Activated T-cell treated with anti-CD3 and anti-CD28 coated beads, Interleukin-2, amount 50 U/mL, for 24 hours (primary cell): ENCODE measurements around the gene CROCC2.

Experiments used
- DNase-seq: peaks from one replicate; pipeline ENCODE4 v3.0.0-alpha.2; 2020
- H3K27ac Mint-ChIP-seq: 2 replicates; pipeline ENCODE4 v1.8.0; 2020; ENCODE audit warnings: mild to moderate bottlenecking, mixed read lengths
- H3K27me3 Mint-ChIP-seq: 2 replicates; pipeline ENCODE4 v1.8.0; 2020; ENCODE audit warnings: mixed read lengths
- H3K36me3 Mint-ChIP-seq: 2 replicates; pipeline ENCODE4 v1.8.0; 2020; ENCODE audit warnings: low read depth, mixed read lengths
- H3K4me1 Mint-ChIP-seq: 2 replicates; pipeline ENCODE4 v1.8.0; 2020; ENCODE audit warnings: low read depth, mixed read lengths
- H3K4me3 Mint-ChIP-seq: 2 replicates; pipeline ENCODE4 v1.8.0; 2020; ENCODE audit warnings: mild to moderate bottlenecking, moderate library complexity, mixed read lengths
- H3K9me3 Mint-ChIP-seq: 2 replicates; pipeline ENCODE4 v1.8.0; 2020; ENCODE audit warnings: mixed read lengths

Gene CROCC2

DNA sequence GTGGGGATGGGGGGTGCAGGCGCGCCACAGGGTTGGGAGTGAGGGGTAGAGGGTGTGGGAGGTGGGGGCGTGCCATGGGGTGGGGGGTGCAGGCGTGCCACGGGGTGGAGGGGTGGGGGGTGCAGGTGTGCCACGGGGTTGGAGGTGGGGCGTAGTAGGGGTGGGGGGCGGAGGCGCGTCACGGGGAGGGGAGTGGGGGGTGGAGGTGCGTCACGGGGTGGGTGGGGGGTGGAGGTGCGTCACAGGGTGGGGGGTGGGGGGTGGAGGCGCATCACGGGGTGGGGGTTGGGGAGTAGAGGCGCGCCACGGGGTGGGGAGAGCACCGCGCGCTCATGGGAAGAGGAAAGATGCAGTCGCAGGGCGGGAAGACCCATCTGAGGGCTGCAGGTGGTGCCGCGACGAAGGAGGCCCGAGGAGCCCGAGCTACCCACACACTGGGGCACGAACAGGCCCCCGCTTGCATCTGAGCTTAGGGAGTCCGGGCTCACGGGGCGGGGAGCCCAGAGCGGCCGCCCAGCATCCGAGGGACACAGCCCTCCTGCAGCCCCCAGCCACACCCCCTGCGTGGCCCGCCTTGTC, 129.8 kb downstream of the CROCC2 start:
- Mint-ChIP-seq H3K36me3 (peaks cover 2% of the 10 kb centered on the region), H3K4me1 (peaks cover 27% of the 10 kb centered on the region), H3K9me3 (no peaks in the 10 kb centered on the region), H3K27ac (no peak overlapping the region), H3K27me3 (no peaks in the 10 kb centered on the region), H3K4me3 (peak overlapping the region; percentile 68)
- no peak for DNase-seq

DNA sequence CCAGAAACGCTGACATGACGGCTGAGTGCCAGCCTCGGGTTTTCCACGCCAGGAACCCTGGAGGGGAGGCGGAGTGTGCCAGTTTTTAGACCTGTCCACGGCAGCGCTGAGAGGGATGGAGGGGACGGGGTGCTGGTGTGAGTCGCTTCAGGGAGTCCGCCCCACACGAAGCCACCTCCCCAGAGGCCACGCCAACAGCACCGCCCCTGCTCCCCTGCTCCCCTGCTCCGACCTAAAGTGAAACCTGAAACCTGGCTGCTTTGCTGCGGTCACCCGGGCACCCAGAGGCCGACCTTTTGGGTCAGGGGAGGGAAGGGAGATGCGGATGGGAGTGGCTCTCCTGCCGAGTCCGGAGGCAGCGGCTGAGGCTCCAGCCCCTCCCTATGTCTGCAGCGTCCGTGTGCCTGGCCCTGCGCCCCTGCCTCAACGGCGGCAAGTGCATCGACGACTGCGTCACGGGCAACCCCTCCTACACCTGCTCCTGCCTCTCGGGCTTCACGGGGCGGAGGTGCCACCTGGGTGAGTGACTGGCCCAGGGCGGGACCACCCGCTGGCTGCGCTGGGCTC, 130.3 kb downstream of the CROCC2 start:
- Mint-ChIP-seq H3K9me3 (no peaks in the 10 kb centered on the region), H3K36me3 (peaks cover 2% of the 10 kb centered on the region), H3K4me3 (peak overlapping the region; percentile 68), H3K4me1 (peaks cover 28% of the 10 kb centered on the region), H3K27me3 (no peaks in the 10 kb centered on the region), H3K27ac (peak overlapping the region; percentile 40)
- DNase-seq: peak; percentile 73

DNA sequence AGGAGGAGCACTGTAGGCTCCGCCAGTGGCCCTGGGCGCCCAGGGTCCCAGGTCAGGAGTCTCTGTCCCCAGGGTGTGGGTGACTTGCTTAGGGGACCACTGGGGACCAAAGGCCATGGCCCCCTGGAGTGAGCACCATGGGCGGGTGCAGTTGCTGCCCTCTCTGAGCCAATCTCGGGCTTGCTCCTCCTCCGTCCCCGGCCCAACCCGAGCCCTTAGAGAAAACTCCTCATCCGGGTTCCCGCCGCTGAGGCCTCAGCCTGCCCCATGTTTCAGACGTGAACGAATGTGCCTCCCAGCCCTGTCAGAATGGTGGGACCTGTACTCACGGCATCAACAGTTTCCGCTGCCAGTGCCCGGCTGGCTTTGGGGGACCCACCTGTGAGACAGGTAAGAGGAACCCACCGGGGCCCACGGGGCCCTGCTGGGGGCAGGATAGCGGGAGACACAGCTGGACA, 130.9 kb downstream of the CROCC2 start:
- H3K27me3 Mint-ChIP-seq: no peaks in the 10 kb centered on the region
- peak overlapping the region; percentile 68 for H3K4me3 Mint-ChIP-seq
- H3K4me1 Mint-ChIP-seq: peaks cover 30% of the 10 kb centered on the region
- peaks cover 2% of the 10 kb centered on the region for H3K36me3 Mint-ChIP-seq
- H3K27ac Mint-ChIP-seq: peak overlapping the region; percentile 53
- H3K9me3 Mint-ChIP-seq: no peaks in the 10 kb centered on the region
- DNase-seq: no peak

- Mint-ChIP-seq H3K36me3 (peaks cover 2% of the 10 kb centered on the region), H3K27ac (no peak overlapping the region), H3K4me3 (peak overlapping the region; percentile 66), H3K27me3 (no peaks in the 10 kb centered on the region), H3K9me3 (no peaks in the 10 kb centered on the region), H3K4me1 (peaks cover 30% of the 10 kb centered on the region)
- no peak for DNase-seq
Observed at GRCh38 chr2:241037498-241037897, 131.4 kb downstream of the CROCC2 start.

DNA sequence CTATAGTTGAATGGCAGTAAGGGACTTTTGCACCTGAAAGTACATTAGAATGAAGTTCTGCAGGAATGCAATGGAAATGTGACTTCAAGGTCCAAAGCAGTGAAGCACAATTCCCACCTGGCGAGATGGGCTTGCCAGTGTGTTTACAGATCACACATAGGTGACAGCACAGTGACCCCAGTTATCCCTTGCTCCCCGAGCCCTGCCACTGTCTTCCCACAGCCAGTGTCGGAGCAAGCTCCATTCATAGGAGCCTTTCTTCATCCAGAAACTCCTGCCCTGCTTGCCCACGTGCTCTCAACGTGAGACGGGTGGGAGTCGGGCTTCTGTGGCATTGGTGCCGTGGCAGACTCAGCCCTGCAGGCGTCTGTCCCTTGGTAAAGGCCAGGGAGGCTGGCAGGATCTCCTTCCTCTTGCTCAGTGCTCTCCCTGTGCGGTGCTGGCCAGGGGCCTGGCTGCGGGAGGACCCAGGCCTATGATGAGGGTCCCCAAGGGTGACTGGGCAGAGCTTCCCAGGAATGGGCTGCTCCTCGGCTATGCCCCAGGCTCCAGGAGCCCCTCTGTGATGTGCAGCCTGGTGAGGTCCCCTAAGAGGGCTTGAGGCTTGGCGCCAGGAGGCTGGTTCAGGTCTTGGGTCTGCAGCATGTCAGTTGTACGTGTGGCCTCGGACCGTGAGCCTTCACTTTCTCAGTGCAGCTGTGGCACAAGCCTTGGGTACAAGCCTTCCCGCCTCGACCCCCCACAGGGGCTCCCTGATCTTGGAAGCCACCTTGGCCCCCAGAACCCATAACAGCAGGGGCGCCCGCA, 132.4 kb downstream of the CROCC2 start:
- Mint-ChIP-seq H3K9me3 (no peaks in the 10 kb centered on the region), H3K4me1 (peaks cover 30% of the 10 kb centered on the region), H3K27ac (no peak overlapping the region), H3K36me3 (peaks cover 2% of the 10 kb centered on the region), H3K27me3 (no peaks in the 10 kb centered on the region), H3K4me3 (peak overlapping the region; percentile 49)
- no peak for DNase-seq

GRCh38 chr2:241039416-241039815, 133.3 kb downstream of the CROCC2 start:
- Mint-ChIP-seq H3K36me3 (peaks cover 4% of the 10 kb centered on the region), H3K27me3 (no peaks in the 10 kb centered on the region), H3K9me3 (no peaks in the 10 kb centered on the region), H3K4me3 (no peak overlapping the region), H3K27ac (no peak overlapping the region), H3K4me1 (peaks cover 30% of the 10 kb centered on the region)
- no peak for DNase-seq

GRCh38 chr2:241040081-241040803, 134.1 kb downstream of the CROCC2 start:
- peaks cover 4% of the 10 kb centered on the region for H3K9me3 Mint-ChIP-seq
- no peak for DNase-seq
- peaks cover 30% of the 10 kb centered on the region for H3K4me1 Mint-ChIP-seq
- no peaks in the 10 kb centered on the region for H3K27me3 Mint-ChIP-seq
- no peak overlapping the region for H3K4me3 Mint-ChIP-seq
- no peak overlapping the region for H3K27ac Mint-ChIP-seq
- H3K36me3 Mint-ChIP-seq: peaks cover 8% of the 10 kb centered on the region

- Mint-ChIP-seq H3K27me3 (no peaks in the 10 kb centered on the region), H3K4me1 (peaks cover 26% of the 10 kb centered on the region), H3K36me3 (peaks cover 8% of the 10 kb centered on the region), H3K4me3 (no peak overlapping the region), H3K9me3 (peaks cover 10% of the 10 kb centered on the region), H3K27ac (no peak overlapping the region)
- DNase-seq: no peak
Observed at GRCh38 chr2:241041589-241042158, 135.5 kb downstream of the CROCC2 start.
